Smooth muscle cell of the brain vasculature (primary cell): ENCODE measurements around the gene DIS3L2.

ENCODE experiments used
- DNase-seq: peaks from one replicate; pipeline ENCODE4 v3.0.0-alpha.2; 2012; ENCODE audit warnings: low read depth, low spot score

The DIS3L2 gene

GRCh38 chr2:232261776-232262175, 300.3 kb downstream of the DIS3L2 start:
- DNase-seq, result no peak

- no peak for DNase-seq
Observed at GRCh38 chr2:232263295-232263694, 301.8 kb downstream of the DIS3L2 start.

GRCh38 chr2:232264081-232264480, 302.6 kb downstream of the DIS3L2 start:
- DNase-seq, result no peak

GRCh38 chr2:232265329-232265728, 303.8 kb downstream of the DIS3L2 start:
- DNase-seq, result no peak

- no peak for DNase-seq
Observed at GRCh38 chr2:232268636-232269165, 307.2 kb downstream of the DIS3L2 start.

GRCh38 chr2:232269867-232270266, 308.4 kb downstream of the DIS3L2 start:
- no peak for DNase-seq

- no peak for DNase-seq
Observed at GRCh38 chr2:232273903-232274643, 312.6 kb downstream of the DIS3L2 start.

- DNase-seq, result no peak
Observed at GRCh38 chr2:232275670-232276069, 314.2 kb downstream of the DIS3L2 start.

- DNase-seq, result no peak
Observed at GRCh38 chr2:232276084-232276732, 314.7 kb downstream of the DIS3L2 start.

- no peak for DNase-seq
Observed at GRCh38 chr2:232276733-232277313, 315.3 kb downstream of the DIS3L2 start.

GRCh38 chr2:232278534-232278933, 317.0 kb downstream of the DIS3L2 start:
- no peak for DNase-seq

GRCh38 chr2:232280341-232280740, 318.8 kb downstream of the DIS3L2 start:
- no peak for DNase-seq

GRCh38 chr2:232281858-232282507, 320.5 kb downstream of the DIS3L2 start:
- no peak for DNase-seq

- DNase-seq, result no peak
Observed at GRCh38 chr2:232282508-232283055, 321.1 kb downstream of the DIS3L2 start.

- DNase-seq, result no peak
Observed at GRCh38 chr2:232286001-232286868, 324.7 kb downstream of the DIS3L2 start.

- DNase-seq, result no peak
Observed at GRCh38 chr2:232287316-232287715, 325.8 kb downstream of the DIS3L2 start.

- DNase-seq, result no peak
Observed at GRCh38 chr2:232288489-232289030, 327.0 kb downstream of the DIS3L2 start.

- DNase-seq, result no peak
Observed at GRCh38 chr2:232290668-232291067, 329.2 kb downstream of the DIS3L2 start.

GRCh38 chr2:232291343-232291742, 329.8 kb downstream of the DIS3L2 start:
- no peak for DNase-seq

- no peak for DNase-seq
Observed at GRCh38 chr2:232292395-232293154, 331.1 kb downstream of the DIS3L2 start.
